Measurements from ENCODE around the gene OR5T1.

DNA sequence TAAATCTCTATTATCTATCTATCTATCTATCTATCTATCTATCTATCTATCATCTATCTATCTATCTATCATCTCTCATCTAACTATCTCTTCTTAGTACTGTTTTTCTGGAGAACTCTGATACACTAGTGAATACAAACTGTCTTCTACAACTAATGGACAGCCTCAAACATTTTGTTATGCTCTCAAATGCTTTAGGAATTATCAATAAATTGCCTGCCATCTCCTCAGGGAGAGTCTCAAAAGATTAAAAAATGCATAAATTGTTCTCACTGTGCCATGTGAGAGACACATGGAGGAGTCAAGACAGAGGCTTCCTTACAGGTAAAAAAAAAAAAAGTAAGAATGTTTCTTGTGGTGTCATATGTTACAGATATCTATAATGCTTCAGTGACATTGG lies 40.9 kb downstream of the OR5T1 start, which contains the start of gene OR8K3:
- TF ChIP-seq, protein P1, sequence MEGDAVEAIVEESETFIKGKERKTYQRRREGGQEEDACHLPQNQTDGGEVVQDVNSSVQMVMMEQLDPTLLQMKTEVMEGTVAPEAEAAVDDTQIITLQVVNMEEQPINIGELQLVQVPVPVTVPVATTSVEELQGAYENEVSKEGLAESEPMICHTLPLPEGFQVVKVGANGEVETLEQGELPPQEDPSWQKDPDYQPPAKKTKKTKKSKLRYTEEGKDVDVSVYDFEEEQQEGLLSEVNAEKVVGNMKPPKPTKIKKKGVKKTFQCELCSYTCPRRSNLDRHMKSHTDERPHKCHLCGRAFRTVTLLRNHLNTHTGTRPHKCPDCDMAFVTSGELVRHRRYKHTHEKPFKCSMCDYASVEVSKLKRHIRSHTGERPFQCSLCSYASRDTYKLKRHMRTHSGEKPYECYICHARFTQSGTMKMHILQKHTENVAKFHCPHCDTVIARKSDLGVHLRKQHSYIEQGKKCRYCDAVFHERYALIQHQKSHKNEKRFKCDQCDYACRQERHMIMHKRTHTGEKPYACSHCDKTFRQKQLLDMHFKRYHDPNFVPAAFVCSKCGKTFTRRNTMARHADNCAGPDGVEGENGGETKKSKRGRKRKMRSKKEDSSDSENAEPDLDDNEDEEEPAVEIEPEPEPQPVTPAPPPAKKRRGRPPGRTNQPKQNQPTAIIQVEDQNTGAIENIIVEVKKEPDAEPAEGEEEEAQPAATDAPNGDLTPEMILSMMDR (conservative IDR thresholded peaks at IDR 0.05 in 1 of 2, IDR thresholded peaks at IDR 0.05 in 1 of 2; ENCODE audit: extremely low read depth in 1 of 2, insufficient read depth in 1 of 2, low read depth in 1 of 2, low read length in 2 of 2), result no peak
- TF ChIP-seq EZH2 (IDR thresholded peaks at IDR 0.05; ENCODE audit: borderline replicate concordance, low read length), result no peak

Data from mammary epithelial cell (primary cell).